OCI-LY7 (cell line): Measurements from ENCODE around the gene PSTPIP2.

Experiments
- CTCF ChIP-seq: fragments of 200-600 bp; sonication (generic); conservative IDR thresholded peaks from 2 replicates; pipeline ENCODE4 v1.5.1; 2014; ENCODE audit warnings: mild to moderate bottlenecking, antibody characterized with exemption, low read length, moderate library complexity, mixed read lengths
- EZH2phosphoT487 ChIP-seq: fragments of 200-600 bp; sonication (generic); IDR thresholded peaks from 2 replicates; pipeline ENCODE4 v1.6.1; 2018; ENCODE audit warnings: low read depth, borderline replicate concordance, mild to moderate bottlenecking, mixed run types, antibody characterized with exemption, low read length, moderate library complexity, mixed read lengths

GRCh38 chr18:46072376-46072867, 362 bp upstream of the PSTPIP2 start:
- TF ChIP-seq EZH2phosphoT487 = no peak
- no peak for TF ChIP-seq CTCF
